ENCODE data around the gene POC1A. TPM values are rescaled to one million over a fixed set of nuclear protein-coding genes. Genes with fewer than 3 reads are reported as not detected.

Gene POC1A
- total RNA-seq, 1 donor from 2014 or later: 4.7 TPM

GRCh38 chr3:52085681-52086282, 68.4 kb downstream of the POC1A start:
- DNase-seq (ENCODE audit: low read depth): no peak
- Histone ChIP-seq H3K27me3 (ENCODE audit: control insufficient read depth, insufficient read depth, low read length) (no peaks in the 10 kb centered on the region), H3K4me3 (ENCODE audit: low read depth, low read length) (no peak overlapping the region), H3K36me3 (ENCODE audit: control insufficient read depth, insufficient read depth, low read length) (no peaks in the 10 kb centered on the region)
- no peak for TF ChIP-seq CTCF (IDR thresholded peaks at IDR 0.05; ENCODE audit: insufficient read depth, low read length, poor library complexity, severe bottlenecking)

- Histone ChIP-seq H3K4me3 (ENCODE audit: low read depth, low read length) (no peak overlapping the region), H3K36me3 (ENCODE audit: control insufficient read depth, insufficient read depth, low read length) (no peaks in the 10 kb centered on the region), H3K27me3 (ENCODE audit: control insufficient read depth, insufficient read depth, low read length) (no peaks in the 10 kb centered on the region)
- TF ChIP-seq CTCF (IDR thresholded peaks at IDR 0.05; ENCODE audit: insufficient read depth, low read length, poor library complexity, severe bottlenecking): no peak
- no peak for DNase-seq (ENCODE audit: low read depth)
Observed at GRCh38 chr3:52084954-52085680, 69.1 kb downstream of the POC1A start.

GRCh38 chr3:52084216-52084945, 69.8 kb downstream of the POC1A start:
- no peaks in the 10 kb centered on the region for H3K27me3 ChIP-seq (ENCODE audit: control insufficient read depth, insufficient read depth, low read length)
- H3K4me3 ChIP-seq (ENCODE audit: low read depth, low read length): no peak overlapping the region
- no peaks in the 10 kb centered on the region for H3K36me3 ChIP-seq (ENCODE audit: control insufficient read depth, insufficient read depth, low read length)
- no peak for TF ChIP-seq CTCF (IDR thresholded peaks at IDR 0.05; ENCODE audit: insufficient read depth, low read length, poor library complexity, severe bottlenecking)
- no peak for DNase-seq (ENCODE audit: low read depth)

GRCh38 chr3:52083556-52084087, 70.6 kb downstream of the POC1A start:
- TF ChIP-seq CTCF (IDR thresholded peaks at IDR 0.05; ENCODE audit: insufficient read depth, low read length, poor library complexity, severe bottlenecking): no peak
- no peak for DNase-seq (ENCODE audit: low read depth)
- Histone ChIP-seq H3K27me3 (ENCODE audit: control insufficient read depth, insufficient read depth, low read length) (no peaks in the 10 kb centered on the region), H3K36me3 (ENCODE audit: control insufficient read depth, insufficient read depth, low read length) (no peaks in the 10 kb centered on the region), H3K4me3 (ENCODE audit: low read depth, low read length) (no peak overlapping the region)

- no peak for TF ChIP-seq CTCF (IDR thresholded peaks at IDR 0.05; ENCODE audit: insufficient read depth, low read length, poor library complexity, severe bottlenecking)
- Histone ChIP-seq H3K27me3 (ENCODE audit: control insufficient read depth, insufficient read depth, low read length) (no peaks in the 10 kb centered on the region), H3K4me3 (ENCODE audit: low read depth, low read length) (no peak overlapping the region), H3K36me3 (ENCODE audit: control insufficient read depth, insufficient read depth, low read length) (no peaks in the 10 kb centered on the region)
- no peak for DNase-seq (ENCODE audit: low read depth)
Observed at GRCh38 chr3:52082951-52083350, 71.3 kb downstream of the POC1A start.
